Astrocyte of the cerebellum (primary cell): ENCODE results near the gene ZC3HAV1.
"Not testable (repeated sequence)": the region's sequence is repeated elsewhere in the genome, so short reads cannot be mapped to it uniquely, and the experiment has no call there.

ENCODE experiments used
- DNase-seq: peaks from one replicate; pipeline ENCODE4 v3.0.0-alpha.2; 2011; ENCODE audit warnings: low read depth
- H3K4me3 ChIP-seq: 2 replicates; pipeline ENCODE4 v1.5.1; 2011; ENCODE audit warnings: mild to moderate bottlenecking, low read depth, low read length, moderate library complexity
- in situ Hi-C: cut with HindIII; loops from 2 replicates; pipeline ENCODE4 v1.10.0; 2017; ENCODE audit warnings: low sequenced_read_pairs
- TF ChIP-seq, protein P1 (sequence below): IDR thresholded peaks from 2 replicates; pipeline ENCODE4 v1.5.1; 2012; ENCODE audit warnings: low read length, low read depth, moderate library complexity, mild to moderate bottlenecking; ENCODE audit errors: missing control alignments

ZC3HAV1 gene

DNA sequence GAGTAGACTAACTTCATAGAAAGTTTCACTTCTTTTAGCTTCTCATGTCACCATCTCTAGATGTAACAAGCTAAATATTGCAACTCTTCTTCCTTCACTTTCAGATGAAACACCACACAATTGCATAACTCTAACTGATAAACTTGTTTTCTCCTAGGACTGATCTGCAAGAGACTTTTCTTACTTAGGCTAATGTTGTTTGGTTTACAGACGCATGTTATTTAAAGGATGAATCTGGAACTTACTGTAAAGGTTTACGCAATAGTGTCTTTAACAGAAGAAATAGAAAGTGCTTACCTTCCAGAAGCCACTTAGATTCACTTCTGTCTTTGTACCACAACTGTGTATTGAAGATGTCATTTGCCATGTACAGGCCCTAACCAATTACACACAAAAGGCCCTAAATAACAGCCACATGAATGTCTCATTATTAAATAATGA, 22.1 kb upstream of the ZC3HAV1 start:
- no peak for DNase-seq
- in situ Hi-C loops = no loop called here
- TF ChIP-seq, protein P1, sequence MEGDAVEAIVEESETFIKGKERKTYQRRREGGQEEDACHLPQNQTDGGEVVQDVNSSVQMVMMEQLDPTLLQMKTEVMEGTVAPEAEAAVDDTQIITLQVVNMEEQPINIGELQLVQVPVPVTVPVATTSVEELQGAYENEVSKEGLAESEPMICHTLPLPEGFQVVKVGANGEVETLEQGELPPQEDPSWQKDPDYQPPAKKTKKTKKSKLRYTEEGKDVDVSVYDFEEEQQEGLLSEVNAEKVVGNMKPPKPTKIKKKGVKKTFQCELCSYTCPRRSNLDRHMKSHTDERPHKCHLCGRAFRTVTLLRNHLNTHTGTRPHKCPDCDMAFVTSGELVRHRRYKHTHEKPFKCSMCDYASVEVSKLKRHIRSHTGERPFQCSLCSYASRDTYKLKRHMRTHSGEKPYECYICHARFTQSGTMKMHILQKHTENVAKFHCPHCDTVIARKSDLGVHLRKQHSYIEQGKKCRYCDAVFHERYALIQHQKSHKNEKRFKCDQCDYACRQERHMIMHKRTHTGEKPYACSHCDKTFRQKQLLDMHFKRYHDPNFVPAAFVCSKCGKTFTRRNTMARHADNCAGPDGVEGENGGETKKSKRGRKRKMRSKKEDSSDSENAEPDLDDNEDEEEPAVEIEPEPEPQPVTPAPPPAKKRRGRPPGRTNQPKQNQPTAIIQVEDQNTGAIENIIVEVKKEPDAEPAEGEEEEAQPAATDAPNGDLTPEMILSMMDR = no peak
- H3K4me3 ChIP-seq = no peak overlapping the region

DNA sequence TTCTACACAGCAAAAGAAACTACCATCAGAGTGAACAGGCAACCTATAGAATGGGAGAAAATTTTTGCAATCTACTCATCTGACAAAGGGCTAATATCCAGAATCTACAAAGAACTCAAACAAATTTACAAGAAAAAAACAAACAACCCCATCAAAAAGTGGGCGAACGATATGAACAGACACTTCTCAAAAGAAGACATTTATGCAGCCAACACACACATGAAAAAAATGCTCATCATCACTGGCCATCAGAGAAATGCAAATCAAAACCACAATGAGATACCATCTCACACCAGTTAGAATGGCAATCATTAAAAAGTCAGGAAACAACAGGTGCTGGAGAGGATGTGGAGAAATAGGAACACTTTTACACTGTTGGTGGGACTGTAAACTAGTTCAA, 20.3 kb upstream of the ZC3HAV1 start:
- in situ Hi-C loops, DNase-seq, H3K4me3 ChIP-seq: not testable (repeated sequence)

- TF ChIP-seq, protein P1 = no peak
- no peak overlapping the region for H3K4me3 ChIP-seq
- DNase-seq = no peak
- in situ Hi-C loops = no loop called here
These were observed 18.1 kb upstream of the ZC3HAV1 start for GRCh38 chr7:139127648-139128047.

GRCh38 chr7:139125657-139126056, 16.1 kb upstream of the ZC3HAV1 start:
- in situ Hi-C loops = no loop called here
- TF ChIP-seq, protein P1 = no peak
- no peak for DNase-seq
- no peak overlapping the region for H3K4me3 ChIP-seq

DNA sequence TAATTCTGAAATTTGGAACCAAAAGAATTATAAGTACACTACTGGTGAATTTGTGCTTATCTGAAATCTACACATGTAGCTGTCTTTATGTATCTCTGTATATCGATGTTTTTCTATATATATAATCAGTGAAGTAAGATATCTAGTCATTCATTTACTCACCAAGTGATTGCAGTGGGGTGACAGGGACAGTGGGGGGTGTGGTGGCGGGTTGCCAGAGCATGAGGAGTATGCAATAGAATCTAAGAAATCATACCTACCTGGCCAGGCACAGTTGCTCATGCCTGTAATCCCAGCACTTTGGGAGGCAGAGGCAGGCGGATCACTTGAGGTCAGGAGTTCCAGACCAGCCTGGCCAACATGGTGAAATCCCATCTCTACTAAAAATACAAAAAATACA, 15.5 kb upstream of the ZC3HAV1 start:
- in situ Hi-C loops, H3K4me3 ChIP-seq, DNase-seq: not testable (repeated sequence)

GRCh38 chr7:139124084-139124914, 14.8 kb upstream of the ZC3HAV1 start:
- in situ Hi-C loops = no loop called here
- no peak for DNase-seq
- TF ChIP-seq, protein P1 = no peak
- H3K4me3 ChIP-seq = no peak overlapping the region

GRCh38 chr7:139119486-139119849, 9.9 kb upstream of the ZC3HAV1 start:
- in situ Hi-C loops = no loop called here
- no peak for DNase-seq
- no peak overlapping the region for H3K4me3 ChIP-seq
- TF ChIP-seq, protein P1 = no peak
